Stomach (tissue), 9 donors: ENCODE results near the gene CAVIN2. TPM values are rescaled to one million over a fixed set of nuclear protein-coding genes. Genes with fewer than 3 reads are reported as not detected.

Source experiments
- DNase-seq, 2 donors: peaks; one replicate each; pipeline versions ENCODE4 v3.0.0 to v3.0.0-alpha.2; 2013 to 2019
- H3K27ac ChIP-seq, 5 donors: fragments of 200-600 bp in 4 of 5; sonication (generic) in 4 of 5; one replicate each; pipeline ENCODE4 v1.5.1; 2013 to 2019; ENCODE audit warnings: mild to moderate bottlenecking in 1 of 5, moderate library complexity in 1 of 5
- H3K27me3 ChIP-seq, 3 donors: fragments of 200-600 bp; sonication (generic); one replicate each; pipeline ENCODE4 v1.5.1; 2017 to 2019; ENCODE audit warnings: mixed run types in 1 of 3
- H3K36me3 ChIP-seq, 4 donors: fragments of 200-600 bp; sonication (generic); 1 replicate in 3 of 4; 2 replicates in 1 of 4; pipeline ENCODE4 v1.5.1; 2016 to 2019
- H3K4me1 ChIP-seq, 4 donors: fragments of 200-600 bp; sonication (generic); one replicate each; pipeline ENCODE4 v1.5.1; 2016 to 2019
- H3K4me3 ChIP-seq, 4 donors: fragments of 200-600 bp; sonication (generic) in 3 of 4; one replicate each; pipeline ENCODE4 v1.5.1; 2016 to 2019; ENCODE audit warnings: mild to moderate bottlenecking in 1 of 4
- H3K9me3 ChIP-seq, 4 donors: fragments of 200-600 bp; sonication (generic); one replicate each; pipeline ENCODE4 v1.5.1; 2016 to 2019
- CTCF ChIP-seq, 7 experiments: fragments of 450-650 bp in 4 of 7; fragments of 200-600 bp in 3 of 7; sonication (generic) in 3 of 7; IDR thresholded peaks; one replicate each; pipeline ENCODE4 v1.5.1; 2016 to 2019; ENCODE audit warnings: antibody characterized with exemption in 7 of 7, control low read depth in 2 of 7, mild to moderate bottlenecking in 1 of 7
- EP300 ChIP-seq: sonication (generic); formaldehyde crosslinking; IDR thresholded peaks from one replicate; pipeline ENCODE4 v1.6.1; 2017; ENCODE audit warnings: antibody characterized with exemption
- POLR2A ChIP-seq, 4 donors: fragments of 450-650 bp; IDR thresholded peaks; one replicate each; pipeline ENCODE4 v1.6.1; 2016; ENCODE audit warnings: antibody characterized with exemption in 4 of 4, control low read depth in 2 of 4, mild to moderate bottlenecking in 1 of 4, moderate library complexity in 1 of 4
- POLR2AphosphoS5 ChIP-seq, 3 donors: sonication (generic); formaldehyde crosslinking; IDR thresholded peaks; one replicate each; pipeline ENCODE4 v1.6.1; 2016; ENCODE audit warnings: antibody characterized with exemption in 3 of 3
- WGBS, 5 donors: extraction: QIAGEN DNeasy Blood & Tissue Kit in 3 of 5; methylation state at CpG; one replicate each; pipeline versions ENCODE4 v1.1.5 to v1.1.7; 2013 to 2018; 5-methylcytosine and 5-hydroxymethylcytosine counted together
- intact Hi-C: fragments of 100-400 bp; cut with DNase I; formaldehyde crosslinking; loops from one replicate; pipeline ENCODE4 v1.15.1; 2023; ENCODE audit warnings: low total_unique reads
- polyA plus RNA-seq, 3 donors: library from polyadenylated mRNA; stranded (reverse); fragments of 200-250 nt; gene quantifications; one replicate each; pipeline ENCODE4 v1.2.3, GENCODE V29; 2013
- total RNA-seq, 5 donors: library from RNA; depleted of rRNA; stranded (reverse); fragments of >200 nt; gene quantifications; one replicate each; pipeline versions ENCODE4 v1.1.0 to v1.2.3, GENCODE V29; 2014 to 2016
- donor health status: healthy with polysubstance abuse.
- donor health status: Bipolar disorder and iron deficiency.
- donor health status: healthy.

CAVIN2 gene
- total and polyA plus RNA-seq, 8 donors = 5.8 to 46.3 (median 13.7) TPM

- Histone ChIP-seq H3K36me3 (no peaks in the 10 kb centered on the region), H3K4me1 (no peaks in the 10 kb centered on the region), H3K9me3 (no peaks in the 10 kb centered on the region), H3K27ac (no peak overlapping the region), H3K27me3 (no peaks in the 10 kb centered on the region), H3K4me3 (no peak overlapping the region)
- TF ChIP-seq EP300 = no peak
- no peak for TF ChIP-seq POLR2A (IDR thresholded peaks at IDR 0.05)
- intact Hi-C loops = no loop called here
- DNase-seq = no peak
- WGBS, 5 donors = 54 to 77% (median 57%) methylated on average over 4 of the region's 4 CpGs
Observed at GRCh38 chr2:191797500-191797899, 49.4 kb downstream of the CAVIN2 start.

- H3K4me3 ChIP-seq = no peak overlapping the region
- H3K27me3 ChIP-seq = no peaks in the 10 kb centered on the region
- H3K27ac ChIP-seq = no peak overlapping the region
- 82 to 93% (median 88%) methylated on average over 2 of the region's 2 CpGs for WGBS, 5 donors
- TF ChIP-seq CTCF (IDR thresholded peaks at IDR 0.05) (no peak), POLR2AphosphoS5 (IDR thresholded peaks at IDR 0.05) (no peak), POLR2A (IDR thresholded peaks at IDR 0.05) (no peak), EP300 (no peak)
- H3K4me1 ChIP-seq = no peaks in the 10 kb centered on the region
- no peaks in the 10 kb centered on the region for H3K36me3 ChIP-seq
- H3K9me3 ChIP-seq = no peaks in the 10 kb centered on the region
- intact Hi-C loops = no loop called here
- no peak for DNase-seq
Observed at GRCh38 chr2:191795715-191796114, 51.2 kb downstream of the CAVIN2 start.

- no peaks in the 10 kb centered on the region for H3K36me3 ChIP-seq
- DNase-seq = no peak
- no peaks in the 10 kb centered on the region for H3K27me3 ChIP-seq
- intact Hi-C loops = no loop called here
- TF ChIP-seq POLR2A (IDR thresholded peaks at IDR 0.05) (no peak), POLR2AphosphoS5 (IDR thresholded peaks at IDR 0.05) (no peak), EP300 (no peak), CTCF (IDR thresholded peaks at IDR 0.05) (no peak)
- no peaks in the 10 kb centered on the region for H3K4me1 ChIP-seq
- H3K4me3 ChIP-seq = no peak overlapping the region
- no peak overlapping the region for H3K27ac ChIP-seq
- H3K9me3 ChIP-seq = no peaks in the 10 kb centered on the region
- WGBS, 5 donors = 72 to 83% (median 76%) methylated on average over 3 of the region's 3 CpGs
Observed at GRCh38 chr2:191791953-191792560, 54.8 kb downstream of the CAVIN2 start.

GRCh38 chr2:191790737-191791136 lies 56.2 kb downstream of the CAVIN2 start:
- intact Hi-C loops = no loop called here

More at GRCh38 chr2:191790737-191791136, 56.2 kb downstream of the CAVIN2 start:
- Histone ChIP-seq H3K36me3 (no peaks in the 10 kb centered on the region), H3K4me1 (no peaks in the 10 kb centered on the region), H3K4me3 (no peak overlapping the region), H3K27me3 (no peaks in the 10 kb centered on the region), H3K9me3 (no peaks in the 10 kb centered on the region), H3K27ac (no peak overlapping the region)
- no peak for DNase-seq
- TF ChIP-seq POLR2AphosphoS5 (IDR thresholded peaks at IDR 0.05) = no peak
- no peak for TF ChIP-seq CTCF (IDR thresholded peaks at IDR 0.05)
- no peak for TF ChIP-seq EP300
- TF ChIP-seq POLR2A (IDR thresholded peaks at IDR 0.05) = no peak
- WGBS, 5 donors = 38 to 86% (median 82%) methylated on average over 1 of the region's 1 CpG
